ENCODE results near the gene KLHL30. TPM values are rescaled to one million over a fixed set of nuclear protein-coding genes. Genes with fewer than 3 reads are reported as not detected.

The KLHL30 gene
- total RNA-seq, 1 donor from 2014 or later, result 0.71 TPM

GRCh38 chr2:238101891-238102841 is 36.3 kb upstream of the KLHL30 start:
- peaks cover 14% of the 10 kb centered on the region for H3K4me1 ChIP-seq

GRCh38 chr2:238102865-238103264 is 35.6 kb upstream of the KLHL30 start:
- ATAC-seq (no peak), DNase-seq (no peak)
- H3K27ac ChIP-seq, result no peak overlapping the region
- H3K4me3 ChIP-seq, result no peak overlapping the region
- no peaks in the 10 kb centered on the region for H3K9me3 ChIP-seq
- H3K27me3 ChIP-seq (ENCODE audit: low read depth), result no peaks in the 10 kb centered on the region
- no peak for TF ChIP-seq CTCF (IDR thresholded peaks at IDR 0.05)
- no peaks in the 10 kb centered on the region for H3K36me3 ChIP-seq
- peaks cover 17% of the 10 kb centered on the region for H3K4me1 ChIP-seq
- intact Hi-C loops (cut with DNase I), result no loop called here

More at GRCh38 chr2:238101891-238102841, 36.3 kb upstream of the KLHL30 start:
- H3K27ac ChIP-seq, result no peak overlapping the region
- no peak for ATAC-seq
- no peaks in the 10 kb centered on the region for H3K9me3 ChIP-seq
- TF ChIP-seq CTCF (IDR thresholded peaks at IDR 0.05), result no peak
- H3K27me3 ChIP-seq (ENCODE audit: low read depth), result no peaks in the 10 kb centered on the region
- H3K36me3 ChIP-seq, result no peaks in the 10 kb centered on the region
- H3K4me3 ChIP-seq, result no peak overlapping the region
- intact Hi-C loops (cut with DNase I), result no loop called here
- peak; percentile 47 for DNase-seq

GRCh38 chr2:238103465-238104225 is 34.8 kb upstream of the KLHL30 start:
- TF ChIP-seq CTCF (IDR thresholded peaks at IDR 0.05), result no peak
- intact Hi-C loops (cut with DNase I), result no loop called here
- H3K27ac ChIP-seq, result no peak overlapping the region
- no peak overlapping the region for H3K4me3 ChIP-seq
- H3K36me3 ChIP-seq, result no peaks in the 10 kb centered on the region
- H3K4me1 ChIP-seq, result peaks cover 20% of the 10 kb centered on the region
- DNase-seq (no peak), ATAC-seq (no peak)
- no peaks in the 10 kb centered on the region for H3K9me3 ChIP-seq
- H3K27me3 ChIP-seq (ENCODE audit: low read depth), result no peaks in the 10 kb centered on the region

- no peak for TF ChIP-seq CTCF (IDR thresholded peaks at IDR 0.05)
- no peak overlapping the region for H3K4me3 ChIP-seq
- DNase-seq (no peak), ATAC-seq (no peak)
- intact Hi-C loops (cut with DNase I), result no loop called here
- no peak overlapping the region for H3K27ac ChIP-seq
- H3K27me3 ChIP-seq (ENCODE audit: low read depth), result no peaks in the 10 kb centered on the region
- H3K36me3 ChIP-seq, result no peaks in the 10 kb centered on the region
- H3K9me3 ChIP-seq, result no peaks in the 10 kb centered on the region
- peaks cover 19% of the 10 kb centered on the region for H3K4me1 ChIP-seq
Measured at GRCh38 chr2:238104226-238104690, 34.2 kb upstream of the KLHL30 start.

GRCh38 chr2:238104691-238105371 is 33.6 kb upstream of the KLHL30 start:
- TF ChIP-seq CTCF (IDR thresholded peaks at IDR 0.05), result no peak
- Histone ChIP-seq H3K27ac (no peak overlapping the region), H3K4me1 (peaks cover 13% of the 10 kb centered on the region), H3K9me3 (no peaks in the 10 kb centered on the region), H3K4me3 (no peak overlapping the region), H3K36me3 (no peaks in the 10 kb centered on the region), H3K27me3 (ENCODE audit: low read depth) (no peaks in the 10 kb centered on the region)
- no peak for ATAC-seq
- DNase-seq, result no peak
- intact Hi-C loops (cut with DNase I), result no loop called here
